Right cardiac atrium (tissue), 5 donors: Measurements from ENCODE around the gene RFTN1. TPM values are rescaled to one million over a fixed set of nuclear protein-coding genes. Genes with fewer than 3 reads are reported as not detected.

Source experiments
- ATAC-seq, 2 donors: fragments of 200-7000 bp; cut with Tn5 transposase; one replicate each; pipeline versions ENCODE4 v1.8.0 to v1.9.1; 2020; ENCODE audit warnings: moderate library complexity in 2 of 2, mild to moderate bottlenecking in 1 of 2
- DNase-seq, 3 donors: peaks; one replicate each; pipeline ENCODE4 v3.0.0-alpha.2; 2020
- H3K27ac ChIP-seq: one replicate; pipeline ENCODE4 v1.5.1; 2013; ENCODE audit warnings: mild to moderate bottlenecking, low read length, control low read depth, moderate library complexity
- H3K27me3 ChIP-seq: one replicate; pipeline ENCODE4 v1.6.1; 2013; ENCODE audit not compliant: control insufficient read depth, insufficient read depth
- H3K4me1 ChIP-seq: one replicate; pipeline ENCODE4 v1.6.1; 2013; ENCODE audit warnings: low read length; ENCODE audit not compliant: control insufficient read depth, insufficient read depth
- H3K4me3 ChIP-seq: one replicate; pipeline ENCODE4 v1.5.1; 2013; ENCODE audit warnings: low read length, control low read depth
- H3K9me3 ChIP-seq: one replicate; pipeline ENCODE4 v1.6.1; 2013; ENCODE audit warnings: low read length; ENCODE audit not compliant: control insufficient read depth
- WGBS: extraction: QIAGEN DNeasy Blood & Tissue Kit; methylation state at CpG from one replicate; pipeline ENCODE4 v1.1.7; 2013; 5-methylcytosine and 5-hydroxymethylcytosine counted together
- intact Hi-C, 4 donors: fragments of 100-400 bp; cut with DNase I; formaldehyde crosslinking; loops; one replicate each; pipeline versions ENCODE4 v1.11.0 to v1.14.0; 2022 to 2023
- polyA plus RNA-seq: library from polyadenylated mRNA; stranded (reverse); fragments of 200-250 nt; gene quantifications from one replicate; pipeline ENCODE4 v1.2.3, GENCODE V29; 2013
- total RNA-seq, 4 donors: library from RNA; stranded (reverse); fragmentation: NEBNext Ultra II Directional; extraction: Animal tissue kit (Norgen Biotek cat#: 25700); gene quantifications; one replicate each; pipeline ENCODE4 v1.2.1, GENCODE V29; 2021
- donor health status: healthy with polysubstance abuse.
- donor health status: DM: no; HTN: yes; CAD: no.
- donor health status: DM: no; HTN: no; CAD: no.
- donor health status: DM: no; HTN: yes; CAD: no; lungs with severe emphysema.
- donor health status: DM: yes; HTN: yes; CAD: no.

Gene RFTN1
- total and polyA plus RNA-seq, 5 donors = 17.9 to 23.6 (median 21.2) TPM

DNA sequence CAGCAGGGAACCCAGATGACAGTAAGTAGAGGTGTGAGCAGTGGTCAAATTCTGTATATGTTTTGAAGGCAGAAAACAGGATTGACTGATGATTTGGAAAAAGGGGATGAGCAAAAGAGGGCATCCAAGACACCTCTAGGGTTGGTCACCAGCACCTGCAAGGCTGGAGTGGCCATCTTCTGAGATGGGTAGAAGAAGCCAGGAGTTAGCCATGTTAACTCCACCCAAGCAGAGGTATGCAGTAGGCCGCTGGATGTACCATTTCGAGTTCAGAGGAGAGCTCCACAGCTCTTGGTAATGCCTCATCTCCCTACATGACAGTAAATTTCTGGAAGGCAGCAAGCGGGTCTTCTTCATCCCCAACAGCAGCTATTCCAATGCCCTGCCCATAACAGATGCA is 7.0 kb downstream of the RFTN1 start:
- intact Hi-C loops = no loop called here
- no peak overlapping the region for H3K4me3 ChIP-seq
- 82% methylated on average over 3 of the region's 3 CpGs for WGBS
- H3K4me1 ChIP-seq = peaks cover 19% of the 10 kb centered on the region
- no peak for ATAC-seq
- no peak overlapping the region for H3K27ac ChIP-seq
- DNase-seq = no peak
- no peaks in the 10 kb centered on the region for H3K9me3 ChIP-seq
- no peaks in the 10 kb centered on the region for H3K27me3 ChIP-seq

DNA sequence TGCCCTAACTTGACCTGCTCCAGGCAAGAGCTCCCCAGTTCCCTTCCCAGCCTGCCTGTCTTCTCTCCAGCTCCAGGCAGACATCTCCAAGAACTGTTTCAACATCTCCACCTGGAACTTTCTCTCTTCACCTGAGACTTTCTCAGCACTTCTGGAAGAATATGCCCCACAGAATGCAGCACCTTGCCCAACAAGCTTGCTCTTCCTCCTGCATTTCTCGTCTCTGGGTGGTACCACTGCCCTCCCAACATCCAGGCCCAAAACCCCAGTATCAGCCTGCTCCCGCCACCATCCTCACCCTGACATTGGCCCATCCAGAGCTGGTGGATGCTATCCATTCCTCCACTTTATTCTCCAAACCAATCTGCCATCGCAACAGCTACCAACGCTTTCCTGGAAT is 8.8 kb downstream of the RFTN1 start:
- WGBS = 83% methylated on average over 4 of the region's 4 CpGs
- Histone ChIP-seq H3K27me3 (no peaks in the 10 kb centered on the region), H3K9me3 (no peaks in the 10 kb centered on the region), H3K4me1 (peaks cover 13% of the 10 kb centered on the region), H3K27ac (no peak overlapping the region), H3K4me3 (no peak overlapping the region)
- ATAC-seq (no peak), DNase-seq (no peak)
- intact Hi-C loops = no loop called here

DNA sequence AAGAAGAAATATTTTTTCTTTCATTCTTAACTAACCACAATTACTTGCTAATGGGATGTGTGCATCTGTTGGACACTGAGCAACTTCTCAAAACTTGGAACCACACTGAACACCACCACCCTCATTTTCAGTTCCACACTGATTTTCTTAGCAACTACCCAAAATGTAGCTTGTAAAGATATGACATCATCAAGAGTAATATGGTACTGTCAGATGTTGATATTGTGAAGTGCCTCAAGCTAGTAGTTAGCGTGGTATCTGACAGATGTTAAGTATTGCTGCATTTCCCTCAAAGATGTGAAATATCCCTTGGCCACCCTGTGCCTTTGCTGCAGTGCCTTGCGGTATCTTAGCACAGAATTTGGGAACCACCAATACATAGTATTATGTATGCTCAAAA is 9.3 kb downstream of the RFTN1 start:
- Histone ChIP-seq H3K4me1 (peaks cover 11% of the 10 kb centered on the region), H3K4me3 (no peak overlapping the region), H3K9me3 (no peaks in the 10 kb centered on the region), H3K27me3 (no peaks in the 10 kb centered on the region), H3K27ac (no peak overlapping the region)
- intact Hi-C loops = no loop called here
- 87% methylated on average over 2 of the region's 2 CpGs for WGBS
- DNase-seq = no peak
- ATAC-seq = no peak

DNA sequence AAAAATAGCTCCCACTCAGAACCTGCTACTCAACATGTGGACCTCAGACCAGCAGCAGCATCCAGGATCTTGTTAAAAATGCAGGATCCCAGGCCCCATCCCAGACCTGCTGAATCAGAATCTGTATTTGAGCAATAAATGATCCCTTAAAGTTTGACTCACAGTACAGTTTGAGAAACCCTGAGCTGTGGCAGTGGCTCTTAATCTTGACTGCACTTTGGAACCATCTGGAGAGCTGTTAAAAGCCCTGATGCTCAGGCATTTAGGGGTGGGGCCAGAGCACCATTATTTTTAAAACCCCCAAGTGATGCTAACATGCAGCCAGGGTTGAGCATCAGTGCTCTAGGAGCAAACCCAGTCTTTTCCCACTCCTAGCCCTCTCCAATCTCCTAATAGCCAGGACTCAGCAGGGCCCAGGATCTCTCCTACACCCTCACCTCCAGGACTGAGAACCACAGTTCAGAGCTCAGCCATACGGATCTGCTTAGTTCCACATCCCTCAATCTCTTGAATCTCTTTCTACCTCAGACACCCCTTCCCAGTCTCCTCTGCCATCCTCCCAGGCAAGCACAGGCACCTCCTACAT is 10.2 kb downstream of the RFTN1 start:
- no peaks in the 10 kb centered on the region for H3K27me3 ChIP-seq
- no peak for ATAC-seq
- no peak overlapping the region for H3K27ac ChIP-seq
- intact Hi-C loops = no loop called here
- H3K4me1 ChIP-seq = peaks cover 13% of the 10 kb centered on the region
- H3K9me3 ChIP-seq = no peaks in the 10 kb centered on the region
- H3K4me3 ChIP-seq = no peak overlapping the region
- no peak for DNase-seq
- WGBS = 68% methylated on average over 1 of the region's 1 CpG

DNA sequence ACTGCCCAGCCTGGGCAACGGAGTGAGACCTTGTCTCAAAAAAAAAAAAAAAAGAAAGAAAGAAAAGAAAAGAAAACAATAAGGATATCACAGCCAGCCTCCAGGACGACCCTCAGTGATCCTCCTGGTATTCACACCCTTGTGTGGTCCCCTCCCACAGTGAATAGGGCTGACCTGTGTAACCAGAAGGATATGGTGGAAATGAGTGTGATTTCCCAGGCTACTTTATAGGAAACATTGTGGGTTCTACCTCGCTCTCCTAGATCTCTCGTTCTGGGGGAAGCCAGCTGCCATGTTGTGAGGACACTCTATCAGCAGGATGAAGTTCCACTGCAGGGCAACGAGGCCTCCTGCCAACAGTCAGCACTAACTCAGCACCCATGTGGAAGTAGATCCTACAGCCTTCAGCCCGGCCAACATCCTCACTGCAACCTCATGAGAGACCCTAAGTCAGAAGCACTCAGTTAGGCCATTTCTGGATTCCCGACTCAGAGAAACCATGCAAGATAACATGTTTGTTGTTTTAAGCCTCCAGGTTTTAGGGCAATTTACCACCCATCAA is 11.1 kb downstream of the RFTN1 start:
- Histone ChIP-seq H3K4me1 (peaks cover 8% of the 10 kb centered on the region), H3K9me3 (no peaks in the 10 kb centered on the region), H3K27me3 (no peaks in the 10 kb centered on the region), H3K27ac (no peak overlapping the region), H3K4me3 (no peak overlapping the region)
- ATAC-seq (no peak), DNase-seq (no peak)
- WGBS = 80% methylated on average over 7 of the region's 7 CpGs
- intact Hi-C loops = no loop called here

DNA sequence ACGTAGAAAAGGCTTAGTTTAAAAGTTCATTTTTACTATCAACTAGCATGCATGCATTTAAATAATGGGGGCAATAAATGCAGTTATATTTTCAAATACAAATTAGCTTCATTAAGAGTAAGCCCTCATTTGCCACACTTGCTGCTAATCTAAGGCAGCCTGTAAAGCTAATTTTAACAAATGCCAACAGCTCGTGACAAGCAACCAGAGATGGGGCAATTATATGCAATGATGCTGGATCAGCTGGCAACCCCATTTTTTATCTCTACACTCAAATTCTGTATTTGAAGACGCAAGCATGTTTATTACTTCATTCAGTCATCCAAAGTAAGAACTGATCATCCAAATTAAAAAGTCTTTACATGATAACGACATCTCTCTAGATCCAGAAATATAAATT is 12.1 kb downstream of the RFTN1 start:
- H3K4me1 ChIP-seq = peaks cover 8% of the 10 kb centered on the region
- intact Hi-C loops = no loop called here
- no peaks in the 10 kb centered on the region for H3K27me3 ChIP-seq
- ATAC-seq = no peak
- DNase-seq = no peak
- no peak overlapping the region for H3K27ac ChIP-seq
- 76% methylated on average over 4 of the region's 4 CpGs for WGBS
- H3K9me3 ChIP-seq = no peaks in the 10 kb centered on the region
- H3K4me3 ChIP-seq = no peak overlapping the region

DNA sequence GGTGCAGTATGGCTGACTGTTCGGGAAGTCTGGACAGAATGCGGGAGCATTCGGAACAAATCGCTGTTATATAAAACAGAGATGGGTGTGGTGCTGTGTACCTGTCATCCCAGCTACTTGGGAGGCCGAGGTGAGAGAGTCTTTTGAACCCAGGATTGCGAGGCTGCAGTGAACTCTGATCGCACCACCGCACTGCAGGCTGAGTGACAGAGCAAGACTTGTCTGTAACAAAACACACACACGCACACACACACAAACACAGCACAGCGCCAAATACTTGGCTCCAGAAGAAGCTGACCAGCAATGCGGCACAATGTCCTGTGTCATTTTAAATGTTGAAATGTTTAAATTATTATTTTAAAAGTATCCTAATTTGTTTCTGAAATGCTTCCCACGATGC is 12.6 kb downstream of the RFTN1 start:
- no peaks in the 10 kb centered on the region for H3K27me3 ChIP-seq
- H3K4me1 ChIP-seq = peaks cover 11% of the 10 kb centered on the region
- WGBS = 93% methylated on average over 12 of the region's 12 CpGs
- ATAC-seq (no peak), DNase-seq (no peak)
- H3K4me3 ChIP-seq = no peak overlapping the region
- no peaks in the 10 kb centered on the region for H3K9me3 ChIP-seq
- intact Hi-C loops = no loop called here
- no peak overlapping the region for H3K27ac ChIP-seq

DNA sequence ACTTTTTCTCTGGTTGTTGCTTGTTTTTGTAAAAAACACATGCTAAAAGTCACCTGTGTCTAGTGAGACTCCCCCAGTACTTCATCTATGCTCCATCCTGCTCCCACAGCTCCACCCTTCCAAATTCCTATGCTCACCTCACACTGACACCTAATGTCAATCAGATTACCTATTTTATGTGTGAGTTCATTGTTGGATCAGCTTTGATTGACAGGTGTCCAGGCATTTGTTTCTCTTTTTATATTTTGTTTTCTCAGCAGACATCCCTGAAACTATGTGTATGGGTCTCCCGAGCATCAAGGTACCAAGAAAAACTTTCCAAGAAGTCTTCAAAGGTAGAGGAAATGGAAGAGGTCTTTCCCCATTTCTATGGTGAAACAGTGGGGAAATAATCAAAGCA is 13.4 kb downstream of the RFTN1 start:
- Histone ChIP-seq H3K27me3 (no peaks in the 10 kb centered on the region), H3K9me3 (no peaks in the 10 kb centered on the region), H3K4me3 (no peak overlapping the region), H3K27ac (no peak overlapping the region), H3K4me1 (peaks cover 10% of the 10 kb centered on the region)
- ATAC-seq (no peak), DNase-seq (no peak)
- WGBS = 95% methylated on average over 1 of the region's 1 CpG
- intact Hi-C loops = no loop called here

DNA sequence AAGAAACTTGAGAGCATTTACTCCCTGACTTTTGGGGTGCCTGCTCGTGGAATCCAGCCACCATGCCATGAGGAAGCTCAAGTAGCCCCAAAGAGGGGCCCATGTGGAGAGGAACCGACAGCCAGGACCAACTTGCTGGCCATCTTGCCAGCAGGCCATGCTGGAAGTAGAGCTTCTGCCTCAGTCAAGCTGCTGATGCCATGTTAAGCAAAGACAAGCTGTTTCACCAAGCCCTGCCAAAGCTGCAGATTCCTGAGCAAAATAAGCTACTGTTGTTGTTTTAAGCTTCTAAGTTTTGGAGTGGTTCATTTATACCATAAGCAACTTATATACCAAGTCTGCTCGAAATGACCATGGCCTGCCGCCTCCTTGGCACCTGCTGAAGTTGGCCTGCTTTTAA is 14.1 kb downstream of the RFTN1 start:
- no peaks in the 10 kb centered on the region for H3K9me3 ChIP-seq
- ATAC-seq = no peak
- DNase-seq = no peak
- intact Hi-C loops = no loop called here
- no peak overlapping the region for H3K27ac ChIP-seq
- peaks cover 9% of the 10 kb centered on the region for H3K4me1 ChIP-seq
- no peaks in the 10 kb centered on the region for H3K27me3 ChIP-seq
- 97% methylated on average over 4 of the region's 4 CpGs for WGBS
- no peak overlapping the region for H3K4me3 ChIP-seq

DNA sequence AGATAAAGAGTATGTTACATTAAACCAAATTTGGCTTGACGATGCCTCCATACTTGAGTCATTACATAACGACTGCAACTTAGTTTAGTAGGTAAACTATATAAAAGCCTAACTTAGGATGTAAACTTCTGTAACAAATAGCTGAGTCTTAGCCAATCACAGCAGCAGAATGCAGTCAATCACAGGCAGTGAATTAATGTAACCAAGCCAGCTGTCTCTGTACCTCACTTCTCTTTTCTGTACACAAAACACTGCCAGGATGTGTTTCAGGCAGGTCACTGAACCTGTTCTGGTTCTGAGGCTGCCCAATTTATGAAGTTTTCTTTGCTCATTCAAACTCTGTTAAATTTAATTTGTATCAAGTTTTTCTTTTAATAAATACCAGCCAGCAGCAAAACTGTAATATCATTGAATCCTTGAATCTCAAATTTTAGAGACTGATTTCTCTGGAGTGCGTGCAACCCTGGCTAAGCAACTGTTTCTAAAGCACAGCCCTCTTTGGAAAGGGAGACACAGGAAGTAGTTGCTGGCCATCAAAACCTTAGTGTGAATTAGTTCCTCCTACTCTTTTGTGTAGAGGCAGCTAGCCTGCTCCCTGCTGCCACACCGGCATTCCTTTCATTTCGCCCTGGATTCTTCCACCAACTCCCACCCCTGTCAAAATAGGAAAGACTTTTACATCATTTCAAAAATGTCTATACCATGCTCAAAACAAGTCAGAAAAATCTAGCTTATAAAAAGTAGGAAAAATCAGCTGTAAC is 15.2 kb downstream of the RFTN1 start:
- H3K4me3 ChIP-seq = no peak overlapping the region
- H3K27me3 ChIP-seq = no peaks in the 10 kb centered on the region
- no peak for DNase-seq
- peaks cover 6% of the 10 kb centered on the region for H3K4me1 ChIP-seq
- intact Hi-C loops = no loop called here
- no peaks in the 10 kb centered on the region for H3K9me3 ChIP-seq
- no peak overlapping the region for H3K27ac ChIP-seq
- 78% methylated on average over 5 of the region's 5 CpGs for WGBS
- no peak for ATAC-seq

DNA sequence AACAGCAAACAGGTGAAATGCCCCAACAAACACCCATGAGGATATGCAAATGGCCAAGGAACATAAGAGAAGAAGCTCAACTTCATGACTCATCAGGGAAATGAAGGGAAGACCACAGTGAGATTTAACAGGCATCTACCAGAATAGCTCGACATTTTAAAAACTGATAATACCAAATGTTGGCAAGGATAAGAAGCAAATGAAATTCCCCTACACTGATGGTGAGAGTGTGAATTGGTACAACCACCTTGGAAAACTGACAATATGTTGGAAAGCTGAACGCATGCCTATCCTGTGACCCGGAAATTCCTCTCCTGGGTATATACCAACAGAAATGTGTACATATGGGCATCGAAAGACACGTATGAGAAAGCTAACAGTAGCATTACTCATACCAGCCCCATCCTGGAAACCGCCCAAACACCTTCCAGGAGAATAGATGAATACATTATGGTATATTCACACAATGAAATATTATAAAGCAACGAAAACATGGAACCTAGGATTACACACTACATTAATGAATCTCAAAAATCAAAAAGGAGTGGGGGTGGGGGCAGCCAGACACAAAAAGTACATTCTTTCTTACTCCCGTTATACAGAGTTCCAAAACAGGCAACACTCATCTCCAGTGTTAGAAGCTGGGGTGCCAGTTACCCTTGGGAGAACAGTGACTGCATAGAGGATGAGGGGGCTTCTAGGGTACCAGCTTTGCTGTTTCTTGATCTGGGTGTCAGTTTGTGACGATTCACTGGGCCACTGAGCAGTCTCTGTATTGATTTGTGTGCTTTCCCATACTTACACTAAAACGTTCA is 16.9 kb downstream of the RFTN1 start:
- no peak for DNase-seq
- H3K4me1 ChIP-seq = peaks cover 5% of the 10 kb centered on the region
- no peak overlapping the region for H3K4me3 ChIP-seq
- no peak for ATAC-seq
- H3K27me3 ChIP-seq = no peaks in the 10 kb centered on the region
- no peak overlapping the region for H3K27ac ChIP-seq
- no peaks in the 10 kb centered on the region for H3K9me3 ChIP-seq
- intact Hi-C loops = no loop called here
- WGBS = 84% methylated on average over 10 of the region's 10 CpGs
